PC-9 (cell line): ENCODE results near the gene ARSG.

Experiments used
- EZH2 ChIP-seq: fragments of 200-600 bp; sonication (generic); IDR thresholded peaks from 2 replicates; pipeline ENCODE4 v1.8.0; 2017; ENCODE audit warnings: antibody characterized with exemption, low read depth
- TF ChIP-seq, protein P1 (sequence below): fragments of 200-600 bp; sonication (generic); conservative IDR thresholded peaks from 2 replicates; pipeline ENCODE4 v1.6.1; 2017; ENCODE audit warnings: mixed run types, antibody characterized with exemption, mild to moderate bottlenecking, moderate library complexity

- TF ChIP-seq, protein P1, sequence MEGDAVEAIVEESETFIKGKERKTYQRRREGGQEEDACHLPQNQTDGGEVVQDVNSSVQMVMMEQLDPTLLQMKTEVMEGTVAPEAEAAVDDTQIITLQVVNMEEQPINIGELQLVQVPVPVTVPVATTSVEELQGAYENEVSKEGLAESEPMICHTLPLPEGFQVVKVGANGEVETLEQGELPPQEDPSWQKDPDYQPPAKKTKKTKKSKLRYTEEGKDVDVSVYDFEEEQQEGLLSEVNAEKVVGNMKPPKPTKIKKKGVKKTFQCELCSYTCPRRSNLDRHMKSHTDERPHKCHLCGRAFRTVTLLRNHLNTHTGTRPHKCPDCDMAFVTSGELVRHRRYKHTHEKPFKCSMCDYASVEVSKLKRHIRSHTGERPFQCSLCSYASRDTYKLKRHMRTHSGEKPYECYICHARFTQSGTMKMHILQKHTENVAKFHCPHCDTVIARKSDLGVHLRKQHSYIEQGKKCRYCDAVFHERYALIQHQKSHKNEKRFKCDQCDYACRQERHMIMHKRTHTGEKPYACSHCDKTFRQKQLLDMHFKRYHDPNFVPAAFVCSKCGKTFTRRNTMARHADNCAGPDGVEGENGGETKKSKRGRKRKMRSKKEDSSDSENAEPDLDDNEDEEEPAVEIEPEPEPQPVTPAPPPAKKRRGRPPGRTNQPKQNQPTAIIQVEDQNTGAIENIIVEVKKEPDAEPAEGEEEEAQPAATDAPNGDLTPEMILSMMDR = no peak
- no peak for TF ChIP-seq EZH2
These were observed 65.7 kb downstream of the ARSG start for GRCh38 chr17:68356949-68357455.
